IPS DF 6.9 (cell line): ENCODE data around the gene PTOV1.

Experiments
- DNase-seq: peaks from one replicate; pipeline ENCODE4 v3.0.0-alpha.2; 2013; ENCODE audit warnings: low read depth, low spot score
- H3K27ac ChIP-seq: one replicate; pipeline ENCODE4 v1.5.1; 2013; ENCODE audit warnings: low read length, control low read depth
- H3K27me3 ChIP-seq: 2 replicates; pipeline ENCODE4 v1.6.1; 2013; ENCODE audit warnings: mild to moderate bottlenecking, low read length; ENCODE audit not compliant: control insufficient read depth, insufficient read depth
- H3K36me3 ChIP-seq: 2 replicates; pipeline ENCODE4 v1.6.1; 2013; ENCODE audit warnings: low read length; ENCODE audit not compliant: control insufficient read depth, insufficient read depth
- H3K4me1 ChIP-seq: 2 replicates; pipeline ENCODE4 v1.6.1; 2013; ENCODE audit warnings: low read length; ENCODE audit not compliant: control insufficient read depth, insufficient read depth
- H3K4me3 ChIP-seq: 2 replicates; pipeline ENCODE4 v1.5.1; 2013; ENCODE audit warnings: mild to moderate bottlenecking, low read length
- H3K9me3 ChIP-seq: 2 replicates; pipeline ENCODE4 v1.6.1; 2013; ENCODE audit warnings: low read length, inconsistent platforms; ENCODE audit not compliant: control insufficient read depth, insufficient read depth
- WGBS: extraction: QIAGEN DNeasy Blood & Tissue Kit; methylation state at CpG from one replicate; pipeline ENCODE4 v1.1.7; 2013; ENCODE audit warnings: mixed read lengths, missing lambda C conversion rate; ENCODE audit not compliant: insufficient read length, insufficient coverage; 5-methylcytosine and 5-hydroxymethylcytosine counted together

The PTOV1 gene

GRCh38 chr19:49852631-49853126, 1.7 kb downstream of the PTOV1 start:
- H3K4me1 ChIP-seq: peaks cover 3% of the 10 kb centered on the region; the same call in 1 of the 2 replicates
- DNase-seq: no peak
- no peaks in the 10 kb centered on the region for H3K27me3 ChIP-seq
- peak overlapping the region; percentile 58; the same call in 1 of the 2 replicates for H3K4me3 ChIP-seq
- no CpG with 5 or more reads among the region's 14 CpGs for WGBS
- peaks cover 24% of the 10 kb centered on the region for H3K36me3 ChIP-seq
- H3K27ac ChIP-seq: no peak overlapping the region
- H3K9me3 ChIP-seq: no peaks in the 10 kb centered on the region

- Histone ChIP-seq H3K9me3 (no peaks in the 10 kb centered on the region), H3K36me3 (peaks cover 34% of the 10 kb centered on the region), H3K4me3 (no peak overlapping the region), H3K4me1 (peaks cover 3% of the 10 kb centered on the region; the same call in 1 of the 2 replicates), H3K27me3 (no peaks in the 10 kb centered on the region), H3K27ac (no peak overlapping the region)
- DNase-seq: no peak
- no CpG with 5 or more reads among the region's 10 CpGs for WGBS
Observed at GRCh38 chr19:49853852-49854377, 3.0 kb downstream of the PTOV1 start.

GRCh38 chr19:49854378-49855263, 3.7 kb downstream of the PTOV1 start:
- Histone ChIP-seq H3K36me3 (peaks cover 36% of the 10 kb centered on the region), H3K4me1 (peaks cover 3% of the 10 kb centered on the region; the same call in 1 of the 2 replicates), H3K4me3 (no peak overlapping the region), H3K27ac (no peak overlapping the region), H3K9me3 (no peaks in the 10 kb centered on the region), H3K27me3 (no peaks in the 10 kb centered on the region)
- WGBS: no CpG with 5 or more reads among the region's 39 CpGs
- DNase-seq: no peak

GRCh38 chr19:49855277-49855675, 4.3 kb downstream of the PTOV1 start:
- no peak for DNase-seq
- Histone ChIP-seq H3K4me3 (no peak overlapping the region), H3K9me3 (no peaks in the 10 kb centered on the region), H3K27ac (no peak overlapping the region), H3K36me3 (peaks cover 41% of the 10 kb centered on the region), H3K4me1 (no peaks in the 10 kb centered on the region; the same call in 1 of the 2 replicates), H3K27me3 (no peaks in the 10 kb centered on the region)
- WGBS: no CpG with 5 or more reads among the region's 12 CpGs

GRCh38 chr19:49855676-49856573, 5.0 kb downstream of the PTOV1 start:
- peaks cover 46% of the 10 kb centered on the region for H3K36me3 ChIP-seq
- H3K9me3 ChIP-seq: no peaks in the 10 kb centered on the region
- H3K27me3 ChIP-seq: no peaks in the 10 kb centered on the region
- H3K4me3 ChIP-seq: no peak overlapping the region
- no peak for DNase-seq
- H3K4me1 ChIP-seq: no peaks in the 10 kb centered on the region; the same call in 1 of the 2 replicates
- H3K27ac ChIP-seq: no peak overlapping the region
- no CpG with 5 or more reads among the region's 21 CpGs for WGBS

- Histone ChIP-seq H3K4me1 (no peaks in the 10 kb centered on the region; the same call in 1 of the 2 replicates), H3K4me3 (no peak overlapping the region), H3K27me3 (no peaks in the 10 kb centered on the region), H3K36me3 (peaks cover 47% of the 10 kb centered on the region), H3K27ac (no peak overlapping the region), H3K9me3 (no peaks in the 10 kb centered on the region)
- DNase-seq: no peak
- no CpG with 5 or more reads among the region's 18 CpGs for WGBS
Observed at GRCh38 chr19:49856574-49857021, 5.6 kb downstream of the PTOV1 start.

- DNase-seq: no peak
- H3K27me3 ChIP-seq: no peaks in the 10 kb centered on the region
- no peaks in the 10 kb centered on the region; the same call in 1 of the 2 replicates for H3K4me1 ChIP-seq
- peaks cover 52% of the 10 kb centered on the region for H3K36me3 ChIP-seq
- no peaks in the 10 kb centered on the region for H3K9me3 ChIP-seq
- H3K27ac ChIP-seq: no peak overlapping the region
- no peak overlapping the region for H3K4me3 ChIP-seq
- WGBS: no CpG with 5 or more reads among the region's 26 CpGs
Observed at GRCh38 chr19:49857061-49857837, 6.3 kb downstream of the PTOV1 start.

GRCh38 chr19:49857838-49858087, 6.8 kb downstream of the PTOV1 start:
- no peak for DNase-seq
- peaks cover 1% of the 10 kb centered on the region; the same call in 1 of the 2 replicates for H3K4me1 ChIP-seq
- peaks cover 50% of the 10 kb centered on the region for H3K36me3 ChIP-seq
- no CpG with 5 or more reads among the region's 5 CpGs for WGBS
- no peaks in the 10 kb centered on the region for H3K27me3 ChIP-seq
- no peaks in the 10 kb centered on the region for H3K9me3 ChIP-seq
- H3K4me3 ChIP-seq: no peak overlapping the region
- no peak overlapping the region for H3K27ac ChIP-seq

- WGBS: no CpG with 5 or more reads among the region's 37 CpGs
- H3K4me1 ChIP-seq: peaks cover 1% of the 10 kb centered on the region; the same call in 1 of the 2 replicates
- H3K9me3 ChIP-seq: no peaks in the 10 kb centered on the region
- peaks cover 50% of the 10 kb centered on the region for H3K36me3 ChIP-seq
- DNase-seq: no peak
- no peak overlapping the region for H3K27ac ChIP-seq
- H3K4me3 ChIP-seq: no peak overlapping the region
- no peaks in the 10 kb centered on the region for H3K27me3 ChIP-seq
Observed at GRCh38 chr19:49858088-49858985, 7.4 kb downstream of the PTOV1 start.
